NT2/D1 (cell line): ENCODE data around the gene CSRP1.
"Not testable (repeated sequence)": the region's sequence is repeated elsewhere in the genome, so short reads cannot be mapped to it uniquely, and the experiment has no call there.

Experiments used
- DNase-seq: peaks from one replicate; pipeline ENCODE4 v3.0.0-alpha.2; 2011; ENCODE audit warnings: low read depth, low spot score
- H3K27me3 ChIP-seq: 2 replicates; pipeline ENCODE4 v1.6.0; 2011; ENCODE audit warnings: mild to moderate bottlenecking; ENCODE audit not compliant: insufficient read length, insufficient read depth
- H3K36me3 ChIP-seq: 2 replicates; pipeline ENCODE4 v1.6.1; 2011; ENCODE audit warnings: mild to moderate bottlenecking, low read length, mixed read lengths; ENCODE audit not compliant: insufficient read depth, insufficient read length
- H3K4me1 ChIP-seq: 2 replicates; pipeline ENCODE4 v1.5.1; 2011; ENCODE audit not compliant: insufficient read depth, insufficient read length
- H3K4me3 ChIP-seq: 2 replicates; pipeline ENCODE4 v1.5.1; 2011; ENCODE audit warnings: low read depth; ENCODE audit not compliant: insufficient read length
- H3K9ac ChIP-seq: 2 replicates; pipeline ENCODE4 v1.6.0; 2011; ENCODE audit warnings: low read depth; ENCODE audit not compliant: insufficient read length
- H3K9me3 ChIP-seq: 2 replicates; pipeline ENCODE4 v1.5.1; 2011; ENCODE audit warnings: mild to moderate bottlenecking, low read length; ENCODE audit not compliant: insufficient read depth
- SUZ12 ChIP-seq: IDR thresholded peaks from 2 replicates; pipeline ENCODE4 v1.6.1; 2011; ENCODE audit not compliant: insufficient read length, insufficient read depth; ENCODE audit errors: extremely low read depth
- YY1 ChIP-seq: IDR thresholded peaks from 2 replicates; pipeline ENCODE4 v1.6.1; 2011; ENCODE audit not compliant: insufficient read length, insufficient read depth
- ZNF274 ChIP-seq: IDR thresholded peaks from 2 replicates; pipeline ENCODE4 v1.6.1; 2011; ENCODE audit warnings: mild to moderate bottlenecking, low read depth, low read length

CSRP1 gene

DNA sequence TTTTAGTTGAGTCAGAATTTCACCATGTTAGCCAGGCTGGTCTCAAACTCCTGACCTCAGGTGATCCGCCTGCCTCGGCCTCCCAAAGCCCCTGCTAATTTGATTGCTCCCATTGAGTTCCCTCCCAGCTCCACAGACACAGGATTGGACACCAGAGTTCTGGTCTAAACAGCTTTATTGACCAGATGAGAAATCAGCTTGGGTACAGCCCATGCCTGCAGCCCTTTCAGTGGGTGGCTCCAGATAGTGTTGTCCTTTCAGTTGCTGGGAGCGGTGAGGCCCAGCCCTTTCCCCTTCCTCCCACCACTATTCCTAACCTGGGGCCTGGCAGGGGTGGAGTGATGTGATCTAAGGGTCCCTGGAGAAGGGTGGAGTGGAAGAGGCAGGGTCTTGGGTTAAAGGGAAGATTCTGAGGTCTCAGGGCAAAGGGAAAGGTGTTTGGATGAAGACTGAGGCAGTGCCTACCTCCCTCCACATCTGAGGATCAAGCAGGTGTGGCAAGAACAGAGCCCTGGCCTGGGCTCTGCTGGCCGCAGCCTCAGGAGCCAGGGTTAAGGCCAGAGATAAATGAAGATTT lies 23.5 kb downstream of the CSRP1 start:
- H3K36me3 ChIP-seq: peaks cover 7% of the 10 kb centered on the region
- DNase-seq: no peak
- no peak overlapping the region for H3K9ac ChIP-seq
- H3K27me3 ChIP-seq: peaks cover 12% of the 10 kb centered on the region
- no peak overlapping the region for H3K4me3 ChIP-seq
- peaks cover 8% of the 10 kb centered on the region for H3K4me1 ChIP-seq
- TF ChIP-seq SUZ12 (no peak), YY1 (no peak), ZNF274 (no peak)
- no peaks in the 10 kb centered on the region for H3K9me3 ChIP-seq

DNA sequence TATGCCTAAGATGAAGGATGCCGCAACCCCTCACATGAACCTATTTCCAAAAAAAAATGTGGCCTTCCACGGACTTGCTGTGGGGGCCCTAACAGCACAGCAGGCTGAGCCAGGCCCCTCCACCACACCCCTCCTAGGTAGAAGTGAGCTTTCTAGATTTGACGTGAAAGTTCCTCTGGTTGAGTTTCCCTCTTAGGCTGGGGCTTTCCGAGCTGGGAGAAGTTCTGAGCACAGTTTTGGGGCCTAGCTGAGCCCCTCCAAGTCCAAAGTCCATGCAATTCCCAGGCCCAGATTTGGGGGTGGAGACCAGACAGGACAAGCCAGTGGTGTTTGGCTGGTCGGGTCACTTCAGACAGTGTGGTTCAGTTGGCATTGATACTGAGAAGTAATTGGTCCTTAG lies 24.2 kb downstream of the CSRP1 start:
- Histone ChIP-seq H3K9ac (no peak overlapping the region), H3K9me3 (no peaks in the 10 kb centered on the region), H3K4me1 (peaks cover 8% of the 10 kb centered on the region), H3K36me3 (peaks cover 6% of the 10 kb centered on the region), H3K27me3 (peaks cover 12% of the 10 kb centered on the region), H3K4me3 (no peak overlapping the region)
- no peak for DNase-seq
- TF ChIP-seq SUZ12 (no peak), YY1 (no peak)

DNA sequence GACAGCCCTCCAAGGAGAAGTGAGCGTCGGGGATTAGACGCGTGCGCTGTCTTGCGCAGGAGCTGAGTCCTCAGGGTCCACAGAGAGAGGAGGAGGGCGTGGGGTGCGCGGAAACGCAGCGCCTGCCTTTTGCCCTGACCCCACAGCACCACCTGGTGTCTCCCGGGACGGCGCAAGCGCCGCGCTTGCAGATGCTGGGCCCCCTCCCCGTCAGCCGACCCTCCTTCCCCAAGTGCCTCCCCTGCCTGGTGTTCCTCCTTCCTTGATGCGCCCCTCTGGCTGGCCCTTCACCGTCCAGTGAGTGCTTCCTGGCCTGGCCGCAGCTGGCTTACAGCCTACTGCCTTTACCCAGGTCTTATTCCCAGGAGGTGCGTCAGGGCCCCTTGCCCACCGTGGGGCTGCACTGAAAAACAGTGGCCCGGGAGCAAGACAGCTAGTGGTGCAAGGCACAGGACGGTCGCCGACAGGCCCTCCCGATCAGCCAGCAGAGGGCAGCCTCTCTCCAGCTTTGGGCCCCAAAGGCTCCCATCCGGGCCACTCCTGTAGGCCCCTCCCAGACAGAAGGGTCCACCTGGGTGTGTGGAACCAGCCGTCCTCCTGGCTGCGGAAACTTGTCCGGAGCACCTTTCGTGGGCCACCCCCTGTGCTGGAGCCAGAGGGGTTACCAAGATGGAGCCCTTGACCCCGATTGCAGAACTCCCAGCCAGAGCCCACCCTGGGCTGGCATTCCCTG lies 25.0 kb downstream of the CSRP1 start:
- Histone ChIP-seq H3K27me3 (peaks cover 12% of the 10 kb centered on the region), H3K4me3 (peak overlapping the region; percentile 47), H3K9ac (peak overlapping the region; percentile 76), H3K4me1 (peaks cover 8% of the 10 kb centered on the region), H3K9me3 (no peaks in the 10 kb centered on the region), H3K36me3 (peaks cover 6% of the 10 kb centered on the region)
- TF ChIP-seq ZNF274: no peak
- no peak for TF ChIP-seq SUZ12
- no peak for TF ChIP-seq YY1
- DNase-seq: peak; percentile 91

DNA sequence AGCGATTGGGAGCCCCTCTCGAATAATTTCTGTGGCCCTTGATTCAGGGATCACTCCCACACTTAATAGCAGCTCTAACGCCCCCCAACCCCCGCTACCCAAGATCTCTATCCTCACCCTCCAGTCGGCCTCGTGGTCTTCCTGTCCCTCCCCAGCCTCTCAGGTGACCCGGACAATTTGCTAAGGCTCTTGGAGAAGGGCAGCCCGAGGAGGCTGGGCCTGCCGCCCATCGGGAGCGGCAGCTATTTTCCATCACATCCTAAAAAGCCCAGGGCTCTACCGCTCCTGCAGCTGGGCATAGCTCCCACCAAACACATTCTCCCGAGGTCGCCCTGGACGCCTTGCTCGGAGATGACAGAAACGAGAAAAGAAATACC lies 25.9 kb downstream of the CSRP1 start:
- H3K9me3 ChIP-seq: no peaks in the 10 kb centered on the region
- peaks cover 12% of the 10 kb centered on the region for H3K27me3 ChIP-seq
- DNase-seq: no peak
- peaks cover 8% of the 10 kb centered on the region for H3K4me1 ChIP-seq
- H3K9ac ChIP-seq: peak overlapping the region; percentile 76
- TF ChIP-seq ZNF274: no peak
- TF ChIP-seq SUZ12: no peak
- TF ChIP-seq YY1: no peak
- H3K4me3 ChIP-seq: peak overlapping the region; percentile 47
- peaks cover 6% of the 10 kb centered on the region for H3K36me3 ChIP-seq

DNA sequence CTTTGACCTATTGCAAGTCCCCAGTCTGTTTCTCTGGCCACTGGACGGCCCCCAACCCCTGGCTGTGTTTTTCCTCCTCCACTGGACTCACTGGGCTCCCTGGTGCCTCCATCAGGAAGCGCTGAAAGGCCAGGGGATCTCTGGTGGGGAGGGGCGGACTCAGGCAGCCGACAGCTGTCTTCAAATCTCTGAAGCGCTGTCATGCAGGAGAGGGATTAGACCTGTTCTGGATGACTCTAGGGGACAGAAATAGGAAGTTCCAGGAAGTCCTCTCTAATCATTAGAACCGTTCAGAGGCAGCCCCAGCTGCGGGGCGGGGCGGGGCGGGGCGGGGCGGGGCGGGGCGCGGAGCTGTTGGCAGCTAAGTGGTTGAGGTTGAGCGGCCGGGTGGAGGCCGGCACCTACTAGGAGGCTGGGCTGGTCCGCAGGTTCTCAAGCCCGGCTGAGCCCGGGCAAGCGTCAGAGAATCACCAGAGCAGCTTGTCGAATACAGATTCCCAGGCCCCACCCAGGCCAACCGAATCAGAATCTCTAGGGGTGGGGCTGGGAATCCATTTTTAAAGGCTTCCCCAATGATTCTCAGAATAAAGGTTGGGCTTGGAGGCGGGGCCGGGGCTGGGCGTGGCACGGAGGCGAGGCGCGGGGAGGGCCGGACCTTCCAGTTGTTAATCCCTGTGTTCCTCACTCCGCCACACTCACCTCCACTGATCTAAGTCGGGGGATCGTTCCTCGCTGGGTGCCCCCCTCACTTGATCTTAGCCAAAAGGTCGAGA lies 26.5 kb downstream of the CSRP1 start:
- TF ChIP-seq ZNF274 (no peak), SUZ12 (no peak), YY1 (no peak)
- Histone ChIP-seq H3K9ac (peak overlapping the region; percentile 76), H3K36me3 (peaks cover 6% of the 10 kb centered on the region), H3K4me1 (peaks cover 8% of the 10 kb centered on the region), H3K4me3 (peak overlapping the region; percentile 47), H3K9me3 (no peaks in the 10 kb centered on the region), H3K27me3 (peaks cover 12% of the 10 kb centered on the region)
- peak; percentile 91 for DNase-seq

DNA sequence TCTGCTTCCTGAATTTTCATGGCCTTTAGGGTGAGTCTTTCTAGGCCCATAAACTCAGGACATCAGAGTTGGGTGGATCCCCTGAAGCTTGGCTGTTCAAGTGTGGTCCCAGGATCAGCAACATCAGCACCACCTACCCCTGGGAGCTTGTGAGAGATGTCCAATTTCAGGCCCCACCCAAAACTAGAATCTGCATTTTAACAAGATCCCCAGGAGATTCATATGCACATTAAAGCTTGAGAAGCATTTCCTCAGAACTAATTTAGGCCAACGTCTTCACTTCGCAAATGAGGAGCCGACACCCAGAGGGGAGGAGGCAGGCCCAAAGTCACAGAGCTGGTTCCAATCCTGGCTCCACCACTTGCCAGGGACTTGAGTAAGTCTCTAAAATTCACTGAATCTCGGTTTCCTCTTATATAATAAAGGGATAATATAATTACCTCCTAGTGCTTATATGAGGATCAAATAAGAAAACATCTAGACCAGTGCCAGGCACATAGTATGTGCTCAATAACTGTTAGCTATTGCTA lies 27.7 kb downstream of the CSRP1 start:
- peaks cover 8% of the 10 kb centered on the region for H3K4me1 ChIP-seq
- peaks cover 3% of the 10 kb centered on the region for H3K36me3 ChIP-seq
- peaks cover 12% of the 10 kb centered on the region for H3K27me3 ChIP-seq
- no peak for DNase-seq
- TF ChIP-seq SUZ12 (no peak), YY1 (no peak), ZNF274 (no peak)
- H3K4me3 ChIP-seq: no peak overlapping the region
- H3K9me3 ChIP-seq: no peaks in the 10 kb centered on the region
- H3K9ac ChIP-seq: no peak overlapping the region

DNA sequence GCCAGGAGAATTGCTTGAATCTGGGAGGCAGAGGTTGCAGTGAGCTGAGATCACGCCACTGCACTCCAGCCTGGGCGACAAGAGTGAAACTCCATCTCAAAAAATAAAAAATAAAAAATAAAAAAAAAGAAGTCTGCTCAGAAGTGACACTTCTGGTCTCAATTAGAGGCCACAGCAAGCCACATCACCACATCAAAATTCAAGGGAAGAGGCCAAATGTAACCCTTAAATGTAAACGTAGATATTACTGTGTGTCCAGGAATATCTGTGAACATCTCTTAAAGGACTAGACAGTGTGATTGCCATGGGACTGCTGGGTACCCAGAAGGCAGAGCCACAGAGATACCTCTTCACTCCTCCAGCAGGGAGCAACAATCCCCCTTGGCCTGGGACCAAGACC lies 28.3 kb downstream of the CSRP1 start:
- H3K36me3 ChIP-seq, H3K4me3 ChIP-seq, H3K9ac ChIP-seq, H3K9me3 ChIP-seq, DNase-seq, H3K4me1 ChIP-seq: not testable (repeated sequence)
- peaks cover 12% of the 10 kb centered on the region for H3K27me3 ChIP-seq
